BE2C (cell line): ENCODE measurements around the gene TRO.

Source experiments
- DNase-seq: peaks from one replicate; pipeline ENCODE4 v3.0.0-alpha.2; 2020
- H3K27me3 ChIP-seq: fragments of 250-450 bp; sonication (Bioruptor Pico); 2 replicates; pipeline ENCODE4 v1.5.1; 2020; ENCODE audit warnings: mild to moderate bottlenecking
- H3K36me3 ChIP-seq: fragments of 250-450 bp; sonication (Bioruptor Pico); 2 replicates; pipeline ENCODE4 v1.5.1; 2020; ENCODE audit warnings: mild to moderate bottlenecking
- H3K4me1 ChIP-seq: fragments of 250-450 bp; sonication (Bioruptor Pico); 2 replicates; pipeline ENCODE4 v1.5.1; 2020
- H3K4me3 ChIP-seq: 2 replicates; pipeline ENCODE4 v1.5.1; 2011; ENCODE audit warnings: low read depth, low read length
- H3K9me3 ChIP-seq: fragments of 250-450 bp; sonication (Bioruptor Pico); 2 replicates; pipeline ENCODE4 v1.5.1; 2020
- CTCF ChIP-seq: IDR thresholded peaks from 2 replicates; pipeline ENCODE4 v1.5.1; 2012; ENCODE audit warnings: mild to moderate bottlenecking, low read depth, low read length

Gene TRO

GRCh38 chrX:54944816-54945215 lies 24.2 kb downstream of the TRO start:
- H3K4me1 ChIP-seq = peaks cover 10% of the 10 kb centered on the region; the same call in 1 of the 2 replicates
- H3K36me3 ChIP-seq = no peaks in the 10 kb centered on the region
- H3K27me3 ChIP-seq = no peaks in the 10 kb centered on the region
- DNase-seq = peak; percentile 51
- no peak for TF ChIP-seq CTCF
- H3K9me3 ChIP-seq = no peaks in the 10 kb centered on the region
- H3K4me3 ChIP-seq = no peak overlapping the region

- Histone ChIP-seq H3K4me3 (0 out of 2 replicates have a peak overlapping the region, but pooled peaks have one; percentile 11), H3K9me3 (no peaks in the 10 kb centered on the region), H3K36me3 (no peaks in the 10 kb centered on the region), H3K4me1 (peaks cover 10% of the 10 kb centered on the region; the same call in 1 of the 2 replicates), H3K27me3 (no peaks in the 10 kb centered on the region)
- TF ChIP-seq CTCF = no peak
- peak; percentile 23 for DNase-seq
These were observed 24.6 kb downstream of the TRO start for GRCh38 chrX:54945224-54945623.

GRCh38 chrX:54950730-54951375 lies 30.2 kb downstream of the TRO start:
- peak; percentile 47 for DNase-seq

GRCh38 chrX:54961750-54962149 lies 41.1 kb downstream of the TRO start:
- TF ChIP-seq CTCF = no peak
- Histone ChIP-seq H3K36me3 (no peaks in the 10 kb centered on the region), H3K4me3 (no peak overlapping the region), H3K4me1 (no peaks in the 10 kb centered on the region), H3K27me3 (no peaks in the 10 kb centered on the region), H3K9me3 (no peaks in the 10 kb centered on the region)
- no peak for DNase-seq

More at GRCh38 chrX:54950730-54951375, 30.2 kb downstream of the TRO start:
- no peaks in the 10 kb centered on the region for H3K27me3 ChIP-seq
- peaks cover 3% of the 10 kb centered on the region; the same call in 1 of the 2 replicates for H3K4me1 ChIP-seq
- H3K36me3 ChIP-seq = no peaks in the 10 kb centered on the region
- H3K9me3 ChIP-seq = no peaks in the 10 kb centered on the region
- no peak for TF ChIP-seq CTCF
- H3K4me3 ChIP-seq = no peak overlapping the region

- H3K9me3 ChIP-seq = no peaks in the 10 kb centered on the region
- no peaks in the 10 kb centered on the region for H3K27me3 ChIP-seq
- H3K36me3 ChIP-seq = no peaks in the 10 kb centered on the region
- DNase-seq = no peak
- no peak overlapping the region for H3K4me3 ChIP-seq
- no peak for TF ChIP-seq CTCF
- no peaks in the 10 kb centered on the region for H3K4me1 ChIP-seq
These were observed 44.3 kb downstream of the TRO start for GRCh38 chrX:54964766-54965497.

- Histone ChIP-seq H3K9me3 (no peaks in the 10 kb centered on the region), H3K36me3 (no peaks in the 10 kb centered on the region), H3K27me3 (no peaks in the 10 kb centered on the region), H3K4me1 (no peaks in the 10 kb centered on the region), H3K4me3 (no peak overlapping the region)
- no peak for TF ChIP-seq CTCF
- no peak for DNase-seq
These were observed 56.8 kb downstream of the TRO start for GRCh38 chrX:54977387-54977786.
